Fibroblast of mammary gland (primary cell): ENCODE data around the gene HYOU1.
"Not testable (repeated sequence)": the region's sequence is repeated elsewhere in the genome, so short reads cannot be mapped to it uniquely, and the experiment has no call there.

Source experiments
- DNase-seq: peaks from one replicate; pipeline ENCODE4 v3.0.0-alpha.2; 2010; ENCODE audit warnings: low read depth
- H3K4me3 ChIP-seq: 2 replicates; pipeline ENCODE4 v1.5.1; 2011; ENCODE audit warnings: low read depth, mild to moderate bottlenecking, low read length, moderate library complexity; ENCODE audit not compliant: control insufficient read depth
- TF ChIP-seq, protein P1 (sequence below): conservative IDR thresholded peaks from 2 replicates; pipeline ENCODE4 v1.5.1; 2011; ENCODE audit warnings: low read depth, low read length, inconsistent platforms; ENCODE audit not compliant: control insufficient read depth, insufficient read depth

HYOU1 gene

DNA sequence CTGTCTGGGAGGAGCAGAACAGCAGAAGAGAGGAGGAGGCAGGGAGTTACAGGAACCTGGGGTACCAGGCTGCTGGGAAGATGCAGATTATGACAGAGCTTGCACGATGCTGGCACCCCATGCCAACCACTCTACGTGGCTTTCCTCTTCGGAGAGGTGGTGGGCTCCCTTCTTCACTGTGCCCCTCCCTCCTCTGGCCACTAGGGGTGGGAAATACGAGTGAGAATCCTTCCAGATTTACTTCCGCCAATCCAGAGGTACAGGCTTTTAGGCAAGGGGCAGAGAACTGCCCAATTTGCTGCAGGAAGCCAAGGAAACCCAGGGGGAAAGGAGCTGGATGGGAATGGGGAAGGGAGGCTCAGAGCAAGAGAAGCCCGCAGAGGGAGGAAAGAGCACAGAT is 12.3 kb downstream of the HYOU1 start:
- TF ChIP-seq, protein P1, sequence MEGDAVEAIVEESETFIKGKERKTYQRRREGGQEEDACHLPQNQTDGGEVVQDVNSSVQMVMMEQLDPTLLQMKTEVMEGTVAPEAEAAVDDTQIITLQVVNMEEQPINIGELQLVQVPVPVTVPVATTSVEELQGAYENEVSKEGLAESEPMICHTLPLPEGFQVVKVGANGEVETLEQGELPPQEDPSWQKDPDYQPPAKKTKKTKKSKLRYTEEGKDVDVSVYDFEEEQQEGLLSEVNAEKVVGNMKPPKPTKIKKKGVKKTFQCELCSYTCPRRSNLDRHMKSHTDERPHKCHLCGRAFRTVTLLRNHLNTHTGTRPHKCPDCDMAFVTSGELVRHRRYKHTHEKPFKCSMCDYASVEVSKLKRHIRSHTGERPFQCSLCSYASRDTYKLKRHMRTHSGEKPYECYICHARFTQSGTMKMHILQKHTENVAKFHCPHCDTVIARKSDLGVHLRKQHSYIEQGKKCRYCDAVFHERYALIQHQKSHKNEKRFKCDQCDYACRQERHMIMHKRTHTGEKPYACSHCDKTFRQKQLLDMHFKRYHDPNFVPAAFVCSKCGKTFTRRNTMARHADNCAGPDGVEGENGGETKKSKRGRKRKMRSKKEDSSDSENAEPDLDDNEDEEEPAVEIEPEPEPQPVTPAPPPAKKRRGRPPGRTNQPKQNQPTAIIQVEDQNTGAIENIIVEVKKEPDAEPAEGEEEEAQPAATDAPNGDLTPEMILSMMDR: no peak
- no peak overlapping the region for H3K4me3 ChIP-seq
- DNase-seq: no peak

DNA sequence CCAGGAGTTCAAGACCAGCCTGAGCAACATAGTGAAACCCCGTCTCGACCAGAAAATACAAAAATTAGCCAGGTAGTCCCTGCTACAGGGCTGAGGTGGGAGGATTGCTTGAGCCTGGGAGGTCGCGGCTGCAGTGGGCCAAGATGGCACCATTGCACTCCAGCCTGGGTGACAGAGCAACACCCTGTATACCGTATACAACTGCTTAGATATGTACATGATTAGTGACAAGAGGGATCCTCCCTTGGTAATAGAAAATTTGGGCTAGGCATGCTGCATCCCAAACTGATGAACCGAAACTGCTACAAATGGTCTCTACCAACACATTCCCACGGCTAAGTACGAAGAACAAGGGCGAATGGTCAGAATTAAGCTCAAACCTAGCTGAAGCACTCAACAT is 14.1 kb downstream of the HYOU1 start:
- TF ChIP-seq, protein P1: no peak
- DNase-seq: no peak
- H3K4me3 ChIP-seq: no peak overlapping the region

DNA sequence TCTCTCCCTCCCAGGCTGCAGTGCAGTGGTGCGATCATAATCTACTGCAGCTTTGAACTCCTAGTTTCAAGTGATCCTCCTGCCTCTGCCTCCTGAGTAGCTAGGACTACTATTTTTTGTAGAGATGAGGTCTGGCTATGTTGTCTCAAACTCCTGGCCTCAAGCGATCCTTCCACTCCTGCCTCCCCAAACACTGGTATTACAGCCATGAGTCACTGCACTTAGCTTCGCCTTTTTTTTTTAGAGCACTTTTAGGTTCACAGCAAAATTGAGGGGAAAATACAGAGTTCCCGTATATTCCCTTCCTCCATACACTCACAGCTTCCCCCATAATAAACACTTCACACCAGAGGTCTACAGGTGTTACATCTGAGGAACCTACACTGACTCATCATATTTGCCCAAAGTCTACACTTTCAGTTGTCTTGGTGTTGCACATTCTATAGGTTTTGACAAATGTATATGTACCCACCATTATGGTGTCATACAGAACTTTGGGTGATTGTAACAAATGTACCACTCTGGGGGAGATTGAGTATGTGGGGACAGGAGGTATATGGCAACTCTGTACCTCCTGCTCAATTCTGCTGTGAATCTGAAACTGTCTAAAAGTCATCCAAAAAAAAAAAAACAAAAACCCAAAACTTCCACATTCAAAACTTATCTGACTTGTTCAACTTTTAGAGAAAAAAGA is 15.0 kb downstream of the HYOU1 start:
- TF ChIP-seq, protein P1: no peak
- H3K4me3 ChIP-seq: no peak overlapping the region
- DNase-seq: no peak

DNA sequence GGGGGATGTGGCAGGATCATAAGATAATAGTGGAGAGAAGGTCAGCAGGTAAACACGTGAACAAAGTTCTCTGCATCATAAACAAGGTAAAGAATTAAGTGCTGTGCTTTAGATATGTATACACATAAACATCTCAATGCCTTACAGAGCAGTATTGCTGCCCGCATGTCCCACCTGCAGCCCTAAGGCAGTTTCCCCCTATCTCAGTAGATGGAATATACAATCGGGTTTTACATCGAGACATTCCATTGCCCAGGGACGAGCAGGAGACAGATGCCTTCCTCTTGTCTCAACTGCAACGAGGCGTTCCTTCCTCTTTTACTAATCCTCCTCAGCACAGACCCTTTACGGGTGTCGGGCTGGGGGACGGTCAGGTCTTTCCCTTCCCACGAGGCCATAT is 17.5 kb downstream of the HYOU1 start:
- not testable (repeated sequence) for H3K4me3 ChIP-seq, DNase-seq

DNA sequence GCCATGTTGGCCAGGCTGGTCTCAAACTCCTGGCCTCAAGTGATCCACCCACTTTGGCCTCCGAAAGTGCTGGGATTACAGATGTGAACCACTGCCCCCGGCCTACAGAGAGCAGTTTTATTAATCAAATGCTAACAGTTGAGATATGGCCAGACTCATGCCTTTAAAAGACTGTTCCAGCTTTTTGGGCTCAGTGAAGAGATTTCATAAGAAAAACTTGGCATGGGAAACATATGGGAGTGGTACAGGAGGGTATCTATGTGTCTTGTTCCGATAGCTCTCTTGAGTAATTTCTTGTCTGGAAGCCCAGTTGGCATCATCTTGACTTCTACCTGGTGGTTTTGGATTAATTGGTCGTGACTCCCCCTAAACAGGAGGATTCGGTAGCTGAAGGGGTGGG is 18.1 kb downstream of the HYOU1 start:
- no peak for DNase-seq
- TF ChIP-seq, protein P1: no peak
- H3K4me3 ChIP-seq: no peak overlapping the region

DNA sequence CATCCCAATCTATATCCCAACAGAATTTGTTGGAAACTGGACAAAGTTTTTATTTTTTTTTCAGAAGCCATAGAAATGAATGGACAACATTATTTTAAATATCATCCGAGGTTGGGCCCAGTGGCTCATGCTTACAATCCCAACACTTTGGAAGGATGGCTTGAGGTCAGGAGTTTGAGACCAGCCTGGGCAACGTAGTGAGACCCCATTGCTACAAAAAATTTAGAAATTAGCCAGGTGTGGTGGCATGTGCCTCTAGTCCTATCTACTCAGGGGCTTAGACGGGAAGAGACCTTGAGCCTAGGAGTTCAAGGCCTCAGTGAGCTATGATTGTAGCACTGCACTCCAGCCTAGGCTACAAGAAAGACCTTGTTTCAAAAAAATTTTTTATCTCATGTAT is 22.2 kb downstream of the HYOU1 start:
- TF ChIP-seq, protein P1: no peak
- DNase-seq: no peak
- H3K4me3 ChIP-seq: no peak overlapping the region

DNA sequence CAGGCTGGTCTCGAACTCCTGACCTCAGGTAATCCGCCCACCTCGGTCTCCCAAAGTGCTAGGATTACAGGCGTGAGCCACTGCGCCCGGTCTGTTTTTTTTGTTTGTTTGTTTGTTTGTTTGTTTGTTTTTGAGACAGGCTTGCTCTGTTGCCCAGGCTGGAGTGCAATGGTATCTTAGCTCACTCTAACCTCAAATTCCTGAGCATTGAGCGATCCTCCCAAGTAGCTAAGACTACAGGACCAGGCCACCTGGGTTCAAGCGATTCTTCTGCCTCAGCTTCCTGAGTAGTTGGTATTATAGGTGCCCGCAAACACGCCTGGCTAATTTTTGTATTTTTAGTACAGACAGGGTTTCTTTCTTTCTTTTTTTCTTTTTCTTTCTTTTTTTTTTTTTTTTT is 23.6 kb downstream of the HYOU1 start:
- H3K4me3 ChIP-seq, DNase-seq: not testable (repeated sequence)

DNA sequence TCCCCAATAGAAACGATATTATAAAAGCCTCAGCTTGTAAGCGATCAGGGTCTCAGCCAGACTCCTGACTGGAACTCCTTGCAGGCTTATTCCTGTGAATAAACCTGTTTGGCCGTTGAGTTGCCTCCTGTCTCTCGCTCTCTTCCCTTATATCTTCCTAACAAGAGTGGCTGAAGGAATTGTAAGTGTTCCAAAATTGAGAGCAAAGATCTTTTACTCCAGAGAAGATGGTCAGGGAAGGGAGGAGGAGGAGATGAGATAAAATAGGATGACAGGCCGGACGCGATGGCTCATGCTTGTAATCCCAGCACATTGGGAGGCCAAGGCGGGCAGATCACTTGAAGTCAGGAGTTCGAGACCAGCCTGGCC is 25.1 kb downstream of the HYOU1 start:
- no peak overlapping the region for H3K4me3 ChIP-seq
- TF ChIP-seq, protein P1: no peak
- no peak for DNase-seq
